Ramos (cell line): ENCODE data around the gene PKD1.
"Not testable (repeated sequence)": the region's sequence is repeated elsewhere in the genome, so short reads cannot be mapped to it uniquely, and the experiment has no call there.

Experiments
- in situ Hi-C: fragments of 300-500 bp; cut with MboI; formaldehyde crosslinking; loops from one replicate; pipeline ENCODE4 v1.14.3; 2022; ENCODE audit warnings: low sequenced_read_pairs; ENCODE audit not compliant: unreplicated experiment

Gene PKD1

GRCh38 chr16:2135770-2136490, at the start of gene PKD1:
TSS of gene PKD1 (minus strand) at chr16:2135898. CDS start at chr16:2135689, 209 bp downstream.
- in situ Hi-C loops, result not testable (repeated sequence)

GRCh38 chr16:2184962-2185361, 49.3 kb upstream of the PKD1 start:
- in situ Hi-C loops, result no loop called here

- in situ Hi-C loops, result no loop called here
These were observed 48.6 kb upstream of the PKD1 start for GRCh38 chr16:2184346-2184745.

- in situ Hi-C loops, result no loop called here
These were observed 48.0 kb upstream of the PKD1 start for GRCh38 chr16:2183671-2184070.

GRCh38 chr16:2181952-2182351, 46.3 kb upstream of the PKD1 start:
- in situ Hi-C loops, result no loop called here

GRCh38 chr16:2180962-2181923, 45.5 kb upstream of the PKD1 start:
- in situ Hi-C loops, result no loop called here

- in situ Hi-C loops, result no loop called here
These were observed 44.8 kb upstream of the PKD1 start for GRCh38 chr16:2180461-2180860.

- in situ Hi-C loops, result no loop called here
These were observed 43.9 kb upstream of the PKD1 start for GRCh38 chr16:2179576-2179975.

GRCh38 chr16:2179107-2179501, 43.4 kb upstream of the PKD1 start:
- in situ Hi-C loops, result no loop called here

- in situ Hi-C loops, result no loop called here
These were observed 42.8 kb upstream of the PKD1 start for GRCh38 chr16:2178321-2179106.

GRCh38 chr16:2177561-2177960, 41.9 kb upstream of the PKD1 start:
- in situ Hi-C loops, result no loop called here

- in situ Hi-C loops, result no loop called here
These were observed 41.4 kb upstream of the PKD1 start for GRCh38 chr16:2177101-2177500.

GRCh38 chr16:2176047-2176446, 40.3 kb upstream of the PKD1 start:
- in situ Hi-C loops, result no loop called here

- in situ Hi-C loops, result no loop called here
These were observed 39.8 kb upstream of the PKD1 start for GRCh38 chr16:2175454-2175853.

- in situ Hi-C loops, result no loop called here
These were observed 38.9 kb upstream of the PKD1 start for GRCh38 chr16:2174396-2175131.

GRCh38 chr16:2173916-2174315, 38.2 kb upstream of the PKD1 start:
- in situ Hi-C loops, result no loop called here

GRCh38 chr16:2173366-2173765, 37.7 kb upstream of the PKD1 start:
- in situ Hi-C loops, result no loop called here

- in situ Hi-C loops, result no loop called here
These were observed 37.1 kb upstream of the PKD1 start for GRCh38 chr16:2172688-2173335.

GRCh38 chr16:2171601-2172178, 36.0 kb upstream of the PKD1 start:
- in situ Hi-C loops, result no loop called here
